Activated naive CD8-positive, alpha-beta T cell treated with anti-CD3 and anti-CD28 coated beads, Interleukin-2, amount 50 U/mL, for 24 hours (primary cell): ENCODE data around the gene TLX2.

ENCODE experiments used
- ATAC-seq: fragments of 150-1000 bp; cut with Tn5 transposase; one replicate; pipeline ENCODE4 v1.10.0; 2021
- DNase-seq: peaks from one replicate; pipeline ENCODE4 v3.0.0; 2021
- H3K27ac Mint-ChIP-seq: one replicate; pipeline ENCODE4 v1.8.0; 2021; ENCODE audit warnings: mild to moderate bottlenecking, mixed read lengths
- H3K27me3 Mint-ChIP-seq: one replicate; pipeline ENCODE4 v1.8.0; 2021; ENCODE audit warnings: mixed read lengths
- H3K36me3 Mint-ChIP-seq: one replicate; pipeline ENCODE4 v1.8.0; 2021; ENCODE audit warnings: low read depth, mixed read lengths
- H3K4me1 Mint-ChIP-seq: one replicate; pipeline ENCODE4 v1.8.0; 2021; ENCODE audit warnings: mixed read lengths
- H3K4me3 Mint-ChIP-seq: one replicate; pipeline ENCODE4 v1.8.0; 2021; ENCODE audit warnings: mild to moderate bottlenecking, moderate library complexity, mixed read lengths
- H3K9me3 Mint-ChIP-seq: one replicate; pipeline ENCODE4 v1.8.0; 2021; ENCODE audit warnings: mixed read lengths

The TLX2 gene

GRCh38 chr2:74502147-74502719 lies 12.0 kb upstream of the TLX2 start:
- Mint-ChIP-seq H3K4me1 (peaks cover 66% of the 10 kb centered on the region), H3K4me3 (peak overlapping the region; percentile 57), H3K27me3 (peaks cover 66% of the 10 kb centered on the region), H3K27ac (no peak overlapping the region), H3K9me3 (no peaks in the 10 kb centered on the region), H3K36me3 (peaks cover 28% of the 10 kb centered on the region)
- DNase-seq (no peak), ATAC-seq (no peak)

- ATAC-seq: peak; percentile 34
- peak; percentile 64 for DNase-seq
- peak overlapping the region; percentile 57 for H3K4me3 Mint-ChIP-seq
- no peak overlapping the region for H3K27ac Mint-ChIP-seq
- no peaks in the 10 kb centered on the region for H3K9me3 Mint-ChIP-seq
- peaks cover 31% of the 10 kb centered on the region for H3K36me3 Mint-ChIP-seq
- peaks cover 69% of the 10 kb centered on the region for H3K4me1 Mint-ChIP-seq
- peaks cover 66% of the 10 kb centered on the region for H3K27me3 Mint-ChIP-seq
Measured at GRCh38 chr2:74502720-74503505, 11.3 kb upstream of the TLX2 start.

GRCh38 chr2:74503506-74504475 lies 10.5 kb upstream of the TLX2 start:
- DNase-seq (no peak), ATAC-seq (no peak)
- peaks cover 67% of the 10 kb centered on the region for H3K4me1 Mint-ChIP-seq
- peak overlapping the region; percentile 57 for H3K4me3 Mint-ChIP-seq
- H3K27me3 Mint-ChIP-seq: peaks cover 58% of the 10 kb centered on the region
- no peak overlapping the region for H3K27ac Mint-ChIP-seq
- H3K9me3 Mint-ChIP-seq: no peaks in the 10 kb centered on the region
- H3K36me3 Mint-ChIP-seq: peaks cover 31% of the 10 kb centered on the region

- peaks cover 62% of the 10 kb centered on the region for H3K4me1 Mint-ChIP-seq
- H3K4me3 Mint-ChIP-seq: peak overlapping the region; percentile 2
- no peak overlapping the region for H3K27ac Mint-ChIP-seq
- H3K27me3 Mint-ChIP-seq: peaks cover 55% of the 10 kb centered on the region
- H3K36me3 Mint-ChIP-seq: peaks cover 31% of the 10 kb centered on the region
- no peak for ATAC-seq
- H3K9me3 Mint-ChIP-seq: no peaks in the 10 kb centered on the region
- no peak for DNase-seq
Measured at GRCh38 chr2:74504591-74504990, 9.7 kb upstream of the TLX2 start.

GRCh38 chr2:74505448-74506246 lies 8.6 kb upstream of the TLX2 start:
- Mint-ChIP-seq H3K27ac (no peak overlapping the region), H3K4me1 (peaks cover 64% of the 10 kb centered on the region), H3K9me3 (no peaks in the 10 kb centered on the region), H3K27me3 (peaks cover 52% of the 10 kb centered on the region), H3K36me3 (peaks cover 31% of the 10 kb centered on the region), H3K4me3 (peak overlapping the region; percentile 3)
- ATAC-seq (no peak), DNase-seq (no peak)

- peak; percentile 88 for ATAC-seq
- Mint-ChIP-seq H3K36me3 (peaks cover 31% of the 10 kb centered on the region), H3K27me3 (peaks cover 52% of the 10 kb centered on the region), H3K27ac (peak within 1 kb of the TSS; percentile 100), H3K4me3 (peak within 1 kb of the TSS; percentile 99), H3K4me1 (peaks cover 58% of the 10 kb centered on the region), H3K9me3 (no peaks in the 10 kb centered on the region)
- peak; percentile 99 for DNase-seq
Measured at GRCh38 chr2:74507145-74507925, 6.9 kb upstream of the TLX2 start, which contains the start of gene PCGF1. Gene PCGF1, minus strand, starts transcription at chr2:74507695. Its CDS starts 27 bp downstream, at chr2:74507668.

- H3K4me1 Mint-ChIP-seq: peaks cover 53% of the 10 kb centered on the region
- H3K9me3 Mint-ChIP-seq: no peaks in the 10 kb centered on the region
- ATAC-seq (no peak), DNase-seq (peak; percentile 20)
- peaks cover 51% of the 10 kb centered on the region for H3K27me3 Mint-ChIP-seq
- peak overlapping the region; percentile 100 for H3K27ac Mint-ChIP-seq
- peak overlapping the region; percentile 99 for H3K4me3 Mint-ChIP-seq
- H3K36me3 Mint-ChIP-seq: peaks cover 31% of the 10 kb centered on the region
Measured at GRCh38 chr2:74507926-74508520, 6.2 kb upstream of the TLX2 start.

GRCh38 chr2:74510272-74510671 lies 4.0 kb upstream of the TLX2 start:
- Mint-ChIP-seq H3K36me3 (peaks cover 19% of the 10 kb centered on the region), H3K4me1 (peaks cover 41% of the 10 kb centered on the region), H3K27ac (no peak overlapping the region), H3K4me3 (no peak overlapping the region), H3K9me3 (no peaks in the 10 kb centered on the region), H3K27me3 (peaks cover 49% of the 10 kb centered on the region)
- ATAC-seq (no peak), DNase-seq (no peak)

- no peak overlapping the region for H3K4me3 Mint-ChIP-seq
- peaks cover 57% of the 10 kb centered on the region for H3K27me3 Mint-ChIP-seq
Measured at GRCh38 chr2:74511104-74511989, 2.9 kb upstream of the TLX2 start.

GRCh38 chr2:74512744-74513604 lies 1.3 kb upstream of the TLX2 start:
- H3K4me3 Mint-ChIP-seq: no peak overlapping the region
- H3K4me1 Mint-ChIP-seq: peaks cover 31% of the 10 kb centered on the region
- no peaks in the 10 kb centered on the region for H3K9me3 Mint-ChIP-seq
- H3K27me3 Mint-ChIP-seq: peaks cover 69% of the 10 kb centered on the region
- no peak for DNase-seq
- H3K36me3 Mint-ChIP-seq: peaks cover 8% of the 10 kb centered on the region
- no peak for ATAC-seq
- H3K27ac Mint-ChIP-seq: no peak overlapping the region

More at GRCh38 chr2:74511104-74511989, 2.9 kb upstream of the TLX2 start:
- Mint-ChIP-seq H3K9me3 (no peaks in the 10 kb centered on the region), H3K4me1 (peaks cover 41% of the 10 kb centered on the region), H3K27ac (no peak overlapping the region), H3K36me3 (peaks cover 11% of the 10 kb centered on the region)
- DNase-seq (no peak), ATAC-seq (no peak)

GRCh38 chr2:74513605-74514367 lies 464 bp upstream of the TLX2 start:
- Mint-ChIP-seq H3K4me3 (no peak overlapping the region), H3K36me3 (peaks cover 8% of the 10 kb centered on the region), H3K27ac (no peak overlapping the region), H3K9me3 (no peaks in the 10 kb centered on the region), H3K27me3 (peaks cover 76% of the 10 kb centered on the region), H3K4me1 (peaks cover 24% of the 10 kb centered on the region)
- DNase-seq (peak; percentile 26), ATAC-seq (peak; percentile 7)
